ENCODE results near the gene SRMS. TPM values are rescaled to one million over a fixed set of nuclear protein-coding genes. Genes with fewer than 3 reads are reported as not detected.
"Not testable (repeated sequence)": the region's sequence is repeated elsewhere in the genome, so short reads cannot be mapped to it uniquely, and the experiment has no call there.

The SRMS gene
- total RNA-seq, 1 experiment from 2014 or later = not detected

DNA sequence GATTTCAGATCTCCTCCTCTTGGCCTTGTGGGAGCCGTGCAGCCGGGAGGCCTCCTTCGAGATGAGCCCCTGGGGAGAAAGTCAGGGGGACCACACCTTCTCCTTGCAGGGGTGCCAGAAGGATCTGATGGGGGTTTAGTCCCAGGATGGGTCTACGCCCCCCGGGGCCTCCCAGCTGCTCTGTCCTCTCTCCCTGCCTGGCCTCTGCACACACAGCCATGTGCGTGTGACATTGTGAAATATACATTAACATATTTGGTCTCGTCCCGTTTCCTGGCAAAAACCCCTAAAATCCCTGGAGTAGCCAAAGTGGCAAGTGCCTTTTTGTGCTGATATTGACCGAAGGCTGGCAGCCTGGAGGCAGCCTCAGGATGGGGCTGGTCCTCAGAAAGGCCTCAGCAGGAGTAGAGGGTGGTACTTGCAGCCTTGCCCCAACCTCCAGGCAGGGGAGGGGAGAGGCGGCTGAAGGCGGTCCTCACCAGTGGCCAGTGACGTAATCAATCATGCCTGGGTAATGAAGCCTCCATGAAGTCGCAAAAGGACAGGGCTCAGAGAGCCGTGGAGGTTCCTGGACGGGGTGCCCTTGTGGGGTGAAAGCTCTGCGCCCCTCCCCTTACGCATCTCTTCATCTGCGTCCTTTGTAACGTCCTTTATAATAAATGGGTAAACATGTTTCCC, 31.6 kb upstream of the SRMS start:
- DNase-seq (ENCODE audit: low spot score) = no peak

- no peak for DNase-seq (ENCODE audit: low spot score)
Observed at GRCh38 chr20:63578224-63579016, 30.9 kb upstream of the SRMS start.

DNA sequence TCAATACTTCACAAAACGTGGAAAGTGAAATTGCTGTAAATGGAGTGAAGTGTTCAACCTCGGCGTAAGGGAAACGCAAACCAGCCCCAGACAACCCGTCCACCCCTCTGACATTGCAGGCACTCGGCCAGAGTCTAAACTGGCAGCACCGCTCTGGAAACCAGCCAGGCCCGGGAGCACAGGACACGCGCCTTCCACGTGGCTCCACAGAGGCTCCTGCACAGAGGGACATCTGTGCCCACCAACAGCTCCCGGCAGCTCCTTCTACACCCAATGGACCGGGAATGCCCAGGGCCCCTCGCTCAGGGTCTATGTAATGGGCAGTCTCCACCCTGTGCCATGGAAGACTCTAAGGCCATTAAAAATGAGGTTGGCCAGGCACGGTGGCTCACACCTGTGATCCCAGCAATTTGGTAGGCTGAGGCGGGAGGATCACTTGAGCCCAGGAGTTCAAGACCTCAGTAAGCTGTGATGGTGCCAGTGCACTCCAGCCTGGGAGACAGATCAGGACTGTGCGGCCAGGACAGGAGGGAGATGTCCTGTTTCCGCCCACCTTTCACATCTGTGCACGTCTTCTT, 29.9 kb upstream of the SRMS start:
- DNase-seq (ENCODE audit: low spot score) = no peak

DNA sequence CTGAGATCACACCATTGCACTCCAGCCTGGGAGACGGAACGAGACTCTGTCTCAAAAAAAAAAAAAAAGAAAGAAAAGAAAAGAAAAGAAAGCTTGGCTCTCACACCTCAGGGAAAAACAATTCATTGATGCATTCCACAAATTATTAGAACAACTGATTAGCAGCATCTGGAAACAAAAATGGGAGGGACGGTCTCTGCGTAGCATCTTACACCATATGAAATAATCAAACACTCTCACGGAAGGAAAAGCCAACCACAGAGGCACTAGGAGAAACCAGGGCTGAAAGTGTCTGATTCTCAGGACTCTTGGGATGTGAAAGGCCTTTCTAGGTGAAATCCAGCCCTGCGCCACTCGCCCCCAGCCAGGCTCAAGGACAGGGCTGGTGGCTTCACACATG, 28.8 kb upstream of the SRMS start:
- no peak for DNase-seq (ENCODE audit: low spot score)

DNA sequence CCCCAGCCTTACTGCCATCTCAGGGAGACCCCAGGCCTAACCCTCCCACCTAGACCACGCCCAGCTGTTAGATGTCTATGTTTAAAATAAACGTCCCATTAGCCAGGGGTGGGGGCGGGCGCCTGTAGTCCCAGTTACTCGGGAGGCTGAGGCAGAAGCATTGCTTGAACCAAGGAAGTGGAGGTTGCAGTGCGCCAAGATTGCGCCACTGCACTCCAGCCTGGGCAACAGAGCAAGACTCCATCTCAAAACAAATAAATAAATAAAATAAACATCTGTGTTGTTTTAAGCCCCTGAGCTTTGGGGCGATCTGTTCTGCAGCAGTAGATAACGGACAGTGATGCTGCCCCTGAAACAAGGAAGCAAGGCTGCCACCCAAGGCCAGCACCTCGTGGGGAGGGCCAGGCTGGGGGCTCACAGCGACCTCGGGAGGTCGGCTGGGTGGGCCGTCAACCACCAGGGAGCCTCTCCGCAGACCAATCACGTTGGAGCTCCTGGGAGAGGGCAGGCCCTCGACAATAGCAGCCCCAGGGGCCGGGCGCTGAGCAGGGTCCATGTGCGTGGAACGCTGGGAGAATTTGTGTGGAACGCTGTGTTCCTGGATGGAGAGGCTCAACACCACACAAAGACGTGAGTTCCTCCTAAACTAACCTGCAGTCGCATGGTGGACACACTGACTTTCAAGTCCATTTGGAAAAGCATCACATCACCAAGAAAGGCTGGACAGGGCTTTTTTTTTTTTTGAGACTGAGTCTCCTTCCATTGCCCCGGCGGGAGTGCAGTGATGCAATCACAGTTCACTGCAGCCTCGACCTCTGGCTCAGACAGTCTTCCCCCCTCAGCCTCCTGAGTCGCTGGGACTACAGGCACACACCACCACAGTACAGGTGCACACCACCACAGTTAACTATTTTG, 27.5 kb upstream of the SRMS start:
- DNase-seq (ENCODE audit: low spot score) = no peak

GRCh38 chr20:63574156-63574828, 26.7 kb upstream of the SRMS start, which contains the start of gene HELZ2:
Gene HELZ2 (minus strand): TSS chr20:63574239. CDS start chr20:63572385, 1,854 bp downstream.
- DNase-seq (ENCODE audit: low spot score) = peak; percentile 63

GRCh38 chr20:63573647-63574131, 26.1 kb upstream of the SRMS start:
- no peak for DNase-seq (ENCODE audit: low spot score)

- no peak for DNase-seq (ENCODE audit: low spot score)
Observed at GRCh38 chr20:63572788-63573646, 25.5 kb upstream of the SRMS start.

DNA sequence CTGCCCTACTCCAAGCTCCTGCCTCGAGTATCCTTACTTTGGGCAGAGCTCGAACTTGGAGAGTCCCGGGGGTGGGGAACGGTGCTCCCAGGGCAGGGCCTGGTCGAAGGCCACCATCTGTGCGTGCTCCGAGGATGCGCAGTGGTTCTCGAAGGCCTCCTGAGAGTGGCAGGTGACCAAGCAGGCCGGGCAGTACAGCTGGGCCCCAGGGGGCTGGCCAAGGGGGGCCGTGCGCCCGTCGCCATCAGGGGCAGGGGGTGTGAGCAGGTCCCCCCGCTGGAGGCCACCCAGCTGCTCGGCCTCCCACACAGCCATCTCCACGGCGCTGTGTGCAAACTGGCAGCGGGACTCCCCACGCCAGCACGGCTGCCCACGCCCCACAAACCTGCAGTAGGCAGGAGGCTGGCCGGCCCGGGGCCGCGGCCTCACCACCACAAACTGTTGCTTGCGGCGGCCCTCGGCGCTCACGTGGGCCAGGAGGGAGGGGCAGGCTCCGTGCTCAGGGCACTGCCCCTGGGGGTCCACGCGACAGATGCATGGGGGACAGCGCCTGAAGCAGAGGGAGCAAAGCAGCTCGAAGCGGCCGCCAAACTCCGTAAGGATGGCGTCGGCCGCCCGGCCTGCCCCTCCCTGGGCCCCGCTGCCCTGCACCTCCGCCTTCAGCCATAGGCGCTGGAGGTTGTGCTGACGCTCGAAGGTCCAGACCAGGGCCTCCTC, 24.7 kb upstream of the SRMS start:
- no peak for DNase-seq (ENCODE audit: low spot score)

GRCh38 chr20:63571087-63571478, 23.5 kb upstream of the SRMS start:
- DNase-seq (ENCODE audit: low spot score) = not testable (repeated sequence)

DNA sequence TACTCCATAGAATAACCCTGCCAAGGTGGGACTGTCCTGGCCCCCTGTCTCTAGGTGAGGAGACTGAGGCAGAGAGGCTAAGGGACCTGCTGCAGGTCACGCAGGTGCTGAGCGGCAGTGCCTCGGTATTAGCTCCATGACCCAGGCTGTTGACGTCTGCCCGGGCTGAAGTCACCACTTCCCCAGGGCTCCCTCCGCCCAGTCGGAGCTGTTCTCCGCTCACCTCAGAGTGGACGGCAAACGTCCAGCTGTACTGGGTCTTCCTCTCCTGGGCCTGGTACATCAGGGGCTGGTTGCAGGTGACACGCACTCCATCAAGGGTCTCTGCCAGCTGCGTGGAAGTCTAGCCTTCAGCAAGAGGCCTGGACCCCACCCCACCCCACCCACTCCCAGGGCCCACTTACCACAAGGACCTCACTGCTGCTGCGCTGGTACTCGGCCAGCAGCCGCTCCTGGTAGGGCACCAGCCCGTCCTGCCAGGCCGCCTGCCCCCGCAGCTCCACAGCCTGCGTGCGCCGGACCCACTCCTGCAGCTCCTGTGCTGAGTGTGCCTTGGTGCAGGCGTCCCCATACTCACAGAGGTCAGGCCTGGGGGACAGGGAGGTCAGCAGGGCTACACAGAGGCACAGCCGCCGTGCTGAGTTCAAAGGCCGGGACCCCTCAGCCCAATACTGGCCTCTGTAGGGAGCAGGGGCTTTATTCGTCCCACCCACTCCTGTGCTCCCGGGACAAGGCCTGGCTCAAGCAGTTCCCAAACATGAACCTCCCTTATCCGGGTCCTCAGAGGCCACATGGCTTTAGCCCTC, 22.9 kb upstream of the SRMS start:
- DNase-seq (ENCODE audit: low spot score) = no peak

- no peak for DNase-seq (ENCODE audit: low spot score)
Observed at GRCh38 chr20:63568986-63569949, 21.7 kb upstream of the SRMS start.

DNA sequence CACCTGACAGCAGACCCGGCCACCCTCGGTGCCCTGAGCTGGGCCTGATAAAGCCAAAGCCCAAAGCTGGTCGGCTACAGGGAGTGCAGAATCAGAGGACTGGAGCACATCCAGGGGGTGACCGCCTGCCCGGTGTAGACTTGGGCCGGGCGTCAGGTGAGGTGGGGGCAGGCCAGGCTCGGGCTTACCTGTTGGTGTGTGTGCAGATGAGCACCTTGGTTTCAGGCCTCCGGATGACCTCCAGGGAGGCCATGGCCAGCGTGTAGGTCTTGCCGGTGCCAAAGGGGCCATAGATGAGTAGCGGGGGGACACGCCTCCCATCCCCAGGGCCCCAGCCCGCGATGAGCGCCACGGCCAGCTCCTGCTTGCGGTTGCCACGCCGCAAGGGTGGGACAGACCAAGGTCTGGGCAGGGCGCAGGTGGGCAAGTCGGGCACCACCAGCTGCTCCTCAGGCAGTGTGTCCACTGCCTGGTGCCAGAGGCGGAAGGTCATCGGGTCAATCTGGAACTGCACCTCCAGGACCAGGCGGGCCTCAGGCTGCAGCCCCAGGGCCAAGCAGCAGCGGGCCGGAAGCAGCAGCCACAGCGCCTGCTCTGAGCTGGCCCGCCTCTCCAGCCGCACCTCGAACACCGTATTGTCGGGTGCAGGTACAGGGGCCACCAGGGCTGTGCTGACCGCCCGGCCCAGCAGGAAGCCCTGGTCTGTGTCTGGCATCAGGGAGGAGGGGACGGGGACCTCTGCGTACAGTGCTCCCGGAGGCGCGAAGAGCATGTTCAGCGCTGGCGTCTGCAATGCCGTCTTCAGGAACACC, 20.8 kb upstream of the SRMS start:
- no peak for DNase-seq (ENCODE audit: low spot score)

GRCh38 chr20:63567386-63568169, 20.0 kb upstream of the SRMS start:
- peak; percentile 35 for DNase-seq (ENCODE audit: low spot score)

- DNase-seq (ENCODE audit: low spot score) = no peak
Observed at GRCh38 chr20:63567136-63567385, 19.5 kb upstream of the SRMS start.
